Embryonic facial prominence (tissue), 1 donor: ENCODE results near the gene SLC2A2.
"Not testable (repeated sequence)": the region's sequence is repeated elsewhere in the genome, so short reads cannot be mapped to it uniquely, and the experiment has no call there.

Source experiments
- DNase-seq: peaks from one replicate; pipeline ENCODE4 v3.0.0-alpha.2; 2016; ENCODE audit errors: extremely low spot score

The SLC2A2 gene

DNA sequence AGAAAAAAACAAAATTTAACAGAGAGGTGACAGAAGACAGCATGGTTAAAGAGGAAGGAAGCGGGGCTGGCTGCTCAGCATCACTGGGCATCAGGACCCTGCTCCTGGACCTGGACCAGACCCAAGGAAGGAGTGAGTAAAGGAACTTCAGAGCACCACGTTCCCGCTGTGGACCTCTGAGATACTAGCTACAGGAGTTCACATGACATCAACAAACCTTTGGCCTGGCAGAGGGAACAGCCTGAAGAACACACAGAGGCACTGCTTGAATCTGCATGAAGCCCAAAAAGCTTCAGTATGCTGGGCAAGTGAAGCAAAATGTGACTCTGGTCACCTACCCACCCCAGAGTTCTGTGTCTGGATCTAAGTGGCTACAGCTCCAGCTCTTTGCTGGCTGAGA, 38.1 kb downstream of the SLC2A2 start:
- DNase-seq: no peak

- no peak for DNase-seq
These were observed 41.2 kb downstream of the SLC2A2 start for GRCh38 chr3:170985304-170985703.

- no peak for DNase-seq
These were observed 43.8 kb downstream of the SLC2A2 start for GRCh38 chr3:170982733-170983132.

DNA sequence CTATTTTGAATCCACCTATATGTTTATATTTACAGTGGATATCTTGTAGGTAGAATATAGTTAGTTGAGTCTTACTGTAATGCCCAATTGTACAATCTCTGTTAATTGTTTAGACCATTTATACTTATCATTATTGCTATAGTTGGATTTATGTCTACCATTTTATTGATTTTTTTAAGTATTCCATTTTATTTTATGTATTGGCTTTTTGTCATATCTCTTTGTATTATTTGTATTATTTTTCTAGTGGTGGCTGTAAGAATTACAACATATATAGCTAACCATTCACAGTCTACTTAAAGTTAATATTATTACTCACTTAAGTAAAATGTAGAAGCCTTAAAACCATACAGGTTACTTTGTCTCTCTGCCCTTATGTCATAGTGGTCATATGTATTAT, 46.1 kb downstream of the SLC2A2 start:
- no peak for DNase-seq

- DNase-seq: no peak
These were observed 48.4 kb downstream of the SLC2A2 start for GRCh38 chr3:170977949-170978745.

DNA sequence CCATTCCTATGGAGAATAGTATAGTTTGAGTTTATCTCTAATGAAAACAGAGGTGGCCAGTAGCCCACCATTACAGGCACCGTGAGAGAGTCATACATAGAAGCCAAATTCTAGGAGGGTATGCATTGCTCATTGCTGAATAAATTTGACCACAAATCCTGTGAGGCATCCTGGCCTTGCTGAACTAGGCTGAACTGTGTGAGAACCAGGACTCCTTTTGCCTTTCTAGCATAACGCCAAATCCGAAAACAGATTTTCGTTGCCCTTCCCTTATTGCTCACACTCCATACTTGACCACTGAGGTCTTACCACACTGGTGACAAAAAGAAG, 50.4 kb downstream of the SLC2A2 start:
- DNase-seq: no peak

GRCh38 chr3:170975283-170976189, 51.0 kb downstream of the SLC2A2 start:
- no peak for DNase-seq

GRCh38 chr3:170974872-170975271, 51.6 kb downstream of the SLC2A2 start:
- no peak for DNase-seq

- not testable (repeated sequence) for DNase-seq
These were observed 53.6 kb downstream of the SLC2A2 start for GRCh38 chr3:170972917-170973316.

DNA sequence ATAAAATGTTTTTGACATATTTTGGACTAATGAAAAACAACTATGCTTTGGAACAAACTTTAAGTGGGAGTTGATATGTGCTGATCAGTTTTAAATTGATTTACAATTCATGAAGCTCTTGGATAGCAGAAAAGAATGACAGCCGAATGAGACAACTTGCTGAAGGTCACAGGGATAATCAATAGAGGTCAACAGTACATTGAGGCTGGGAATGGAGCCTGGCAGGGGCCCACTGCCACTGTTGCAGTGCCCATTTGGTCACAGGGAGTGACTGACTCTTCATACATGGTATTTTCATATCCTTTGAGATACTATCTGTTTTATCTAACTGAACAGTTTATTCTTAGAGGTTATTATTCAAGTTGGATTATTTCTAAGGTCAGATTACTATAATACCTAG, 59.4 kb downstream of the SLC2A2 start:
- DNase-seq: no peak

DNA sequence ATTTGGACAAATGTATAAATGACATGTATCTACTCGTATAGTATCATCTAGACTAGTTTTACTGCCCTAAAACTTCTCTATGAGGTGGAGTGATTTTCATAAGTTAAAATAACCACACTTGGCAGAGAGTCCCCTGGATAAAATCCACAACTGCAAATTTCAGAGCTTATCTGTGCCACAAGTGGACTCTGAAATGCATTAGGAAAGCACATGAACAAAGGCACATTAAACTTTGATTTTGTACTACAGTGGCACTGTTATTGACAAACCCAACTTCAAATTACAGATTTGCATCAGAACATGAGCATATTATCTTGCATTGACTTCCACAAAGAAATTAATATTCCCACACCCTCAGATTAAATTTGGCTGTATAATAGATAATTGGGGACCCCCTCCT, 60.0 kb downstream of the SLC2A2 start:
- no peak for DNase-seq

DNA sequence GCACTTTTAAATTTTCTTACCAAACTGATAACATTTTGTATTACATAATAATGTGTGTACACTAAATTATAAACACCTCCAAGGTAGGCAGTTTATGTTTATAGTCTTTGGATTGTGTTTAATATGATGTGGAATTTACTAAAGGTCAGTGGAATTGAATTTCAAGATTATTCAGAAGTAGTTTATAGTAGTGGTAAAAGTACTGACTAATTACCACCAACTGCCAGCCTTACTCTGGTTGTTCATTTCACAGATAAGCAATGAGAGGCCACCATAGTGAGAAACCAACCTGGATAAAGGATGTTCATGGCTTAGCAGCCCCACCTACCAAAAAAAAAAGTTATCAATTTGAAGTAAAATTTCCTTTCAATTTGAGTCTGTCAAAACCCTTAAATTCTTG, 64.1 kb downstream of the SLC2A2 start:
- no peak for DNase-seq

DNA sequence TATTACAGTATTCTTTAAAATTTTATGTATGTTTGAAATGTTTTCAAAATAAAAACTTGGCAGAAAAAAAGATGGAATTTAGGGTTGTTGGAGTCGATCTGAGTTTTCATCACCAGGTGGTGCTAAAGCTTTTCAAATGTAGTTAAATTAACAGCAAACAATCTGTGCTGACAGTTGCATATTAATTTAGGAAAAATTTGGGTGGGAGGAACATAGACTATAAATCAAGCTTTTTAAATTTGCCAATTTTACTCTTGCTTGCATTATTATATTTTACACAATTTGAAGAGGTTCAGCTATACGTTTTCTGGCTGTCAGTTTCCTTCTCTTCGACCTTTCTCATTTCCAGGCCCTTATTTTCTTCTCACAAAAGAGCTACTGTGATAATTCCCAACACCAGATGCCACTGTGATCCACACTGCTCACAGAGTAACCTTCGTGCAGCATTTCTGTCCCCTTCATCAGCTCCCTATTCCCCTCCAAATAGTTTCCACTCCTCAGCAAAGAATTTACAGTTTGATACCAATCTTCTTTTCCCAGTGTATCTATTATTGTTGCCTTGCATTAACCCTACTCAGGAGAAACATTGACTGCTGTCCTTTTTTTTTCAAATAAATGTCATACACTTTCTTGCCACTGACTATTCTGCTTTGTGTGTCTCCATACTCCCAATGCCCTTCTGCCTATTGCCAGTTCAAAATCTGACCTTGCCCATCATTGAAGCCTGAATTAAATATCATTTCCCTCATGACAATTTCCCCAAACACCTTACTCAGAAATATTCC, 64.7 kb downstream of the SLC2A2 start:
- peak; percentile 11 for DNase-seq

DNA sequence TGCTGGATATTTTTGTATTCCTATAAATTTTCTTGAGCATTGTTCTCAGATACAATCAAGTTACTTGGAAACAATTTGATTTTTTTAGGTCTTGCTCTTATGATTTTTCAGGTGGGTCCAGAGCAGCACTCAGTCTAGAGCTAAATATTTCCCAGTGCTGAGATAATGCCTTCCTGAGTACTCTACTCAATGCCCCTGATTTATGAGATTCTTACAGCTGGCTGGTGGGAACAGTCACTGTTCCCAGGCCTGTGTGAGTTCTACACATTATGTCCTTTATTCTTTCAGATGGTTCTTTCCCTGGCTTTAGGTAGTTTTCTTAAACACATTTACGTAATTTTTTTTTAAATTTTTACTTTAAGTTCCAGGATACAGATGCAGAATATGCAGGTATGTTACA, 67.1 kb downstream of the SLC2A2 start:
- DNase-seq: no peak

GRCh38 chr3:170956647-170957046, 69.9 kb downstream of the SLC2A2 start:
- no peak for DNase-seq

DNA sequence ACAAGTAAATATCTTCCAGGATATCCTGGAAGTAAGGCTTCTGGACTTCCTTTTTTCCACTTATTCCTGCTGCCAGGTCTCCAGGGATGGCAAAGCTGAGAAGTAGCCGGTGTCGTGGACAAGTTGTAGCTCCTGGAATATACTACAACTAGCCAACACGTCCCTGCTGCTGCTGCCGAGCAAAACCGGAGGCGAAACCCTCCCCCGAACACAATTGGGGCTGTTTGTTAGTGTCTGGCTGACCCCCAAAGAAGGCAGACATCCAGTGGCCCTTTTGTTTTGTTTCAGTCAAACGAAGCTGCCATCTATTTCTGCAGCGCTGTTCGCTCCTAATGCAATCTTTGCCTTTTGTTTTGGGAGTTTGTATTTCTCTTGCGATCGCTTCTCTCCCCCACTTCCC, 72.8 kb downstream of the SLC2A2 start:
- no peak for DNase-seq

GRCh38 chr3:170953229-170953628, 73.3 kb downstream of the SLC2A2 start:
- DNase-seq: no peak

DNA sequence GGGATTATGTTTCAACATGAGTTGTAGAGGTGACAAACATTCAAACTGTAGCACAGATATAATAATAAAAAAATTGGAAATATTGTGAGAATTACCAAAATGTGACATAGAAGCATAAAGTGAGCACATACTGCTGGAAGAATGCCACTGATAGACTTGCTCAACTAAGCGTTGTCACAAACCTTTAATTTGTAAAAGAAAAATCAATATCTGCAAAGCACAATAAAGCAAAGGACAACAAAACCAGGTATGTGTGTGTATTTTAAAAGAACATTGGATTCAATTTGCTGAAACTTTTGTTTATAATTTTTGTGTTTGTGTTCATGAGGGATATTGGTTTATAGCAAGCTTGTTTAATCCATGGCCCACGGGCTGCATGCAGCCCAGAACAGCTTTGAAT, 77.3 kb downstream of the SLC2A2 start:
- DNase-seq: no peak

GRCh38 chr3:170947018-170947769, 79.3 kb downstream of the SLC2A2 start:
- no peak for DNase-seq
